A549 (cell line): ENCODE data around the gene ZNF79. TPM values are rescaled to one million over a fixed set of nuclear protein-coding genes. Genes with fewer than 3 reads are reported as not detected.

Source experiments
- ATAC-seq, 2 experiments: fragments of 200-7000 bp in 1 of 2; fragments of >200 bp in 1 of 2; cut with Nextera tagmentation in 1 of 2; cut with Tn5 transposase in 1 of 2; 3 replicates each; pipeline versions ENCODE4 v1.8.0 to v1.9.1; 2018 to 2020; ENCODE audit warnings: mild to moderate bottlenecking in 1 of 2, moderate library complexity in 1 of 2
- CTCF ChIA-PET: fragments of 300-600 bp; sonication (Branson Sonifier 250); formaldehyde crosslinking; extraction: SDS; loops from one replicate; lab custom pipeline; 2021; ENCODE audit warnings: antibody characterized with exemption, inconsistent platforms; lab: Yijun Ruan, JAX
- POLR2A ChIA-PET: fragments of 350-600 bp; formaldehyde crosslinking; extraction: SDS; loops from one replicate; lab custom pipeline; 2021; ENCODE audit warnings: antibody characterized with exemption, inconsistent platforms; lab: Yijun Ruan, JAX
- DNase-seq, 2 experiments: peaks; one replicate each; pipeline versions ENCODE4 v3.0.0 to v3.0.0-alpha.2; 2011 to 2016; ENCODE audit warnings: low read depth in 1 of 2, low spot score in 1 of 2
- FAIRE-seq: peaks from 2 replicates; lab custom pipeline; 2011; peaks lifted over from hg19 to GRCh38; lab: Jason Lieb, UNC
- H3K27ac ChIP-seq, 2 experiments: fragments of >200 bp; sonication (Bioruptor Twin); formaldehyde crosslinking; 3 replicates each; pipeline ENCODE4 v1.5.1; 2016 to 2017
- H3K4me1 ChIP-seq: fragments of >200 bp; sonication (Bioruptor Twin); formaldehyde crosslinking; 3 replicates; pipeline ENCODE4 v1.6.1; 2016
- H3K4me2 ChIP-seq: fragments of >200 bp; sonication (Bioruptor Twin); formaldehyde crosslinking; 3 replicates; pipeline ENCODE4 v1.6.1; 2016
- H3K4me3 ChIP-seq: fragments of >200 bp; sonication (Bioruptor Twin); formaldehyde crosslinking; 3 replicates; pipeline ENCODE4 v1.5.1; 2016
- H3K9me3 ChIP-seq: fragments of >200 bp; sonication (Bioruptor Twin); formaldehyde crosslinking; 3 replicates; pipeline ENCODE4 v1.6.1; 2016
- BHLHE40 ChIP-seq: IDR thresholded peaks from 2 replicates; pipeline ENCODE4 v1.6.1; 2012; ENCODE audit warnings: low read depth, low read length, inconsistent platforms
- CBX2 ChIP-seq: fragments of 200-600 bp; sonication (generic); IDR thresholded peaks from 2 replicates; pipeline ENCODE4 v1.6.1; 2016; ENCODE audit warnings: low read depth, mild to moderate bottlenecking, borderline replicate concordance
- EP300 ChIP-seq, 2 experiments: fragments of >200 bp; sonication (Bioruptor Twin); formaldehyde crosslinking; IDR thresholded peaks; 2 replicates in 1 of 2; 3 replicates in 1 of 2; pipeline ENCODE4 v1.6.1; 2016 to 2017
- FOSB ChIP-seq: fragments of 250-450 bp; sonication (Bioruptor Pico); IDR thresholded peaks from 2 replicates; pipeline ENCODE4 v1.5.0; 2020; ENCODE audit warnings: mild to moderate bottlenecking, moderate library complexity
- GATA3 ChIP-seq: IDR thresholded peaks from 2 replicates; pipeline ENCODE4 v1.6.1; 2012; ENCODE audit warnings: borderline replicate concordance
- HDAC2 ChIP-seq: fragments of 200-600 bp; sonication (generic); IDR thresholded peaks from 2 replicates; pipeline ENCODE4 v1.6.1; 2016
- JUN ChIP-seq, 2 experiments: fragments of >200 bp; sonication (Bioruptor Twin); formaldehyde crosslinking; IDR thresholded peaks; 2 replicates in 1 of 2; 3 replicates in 1 of 2; pipeline ENCODE4 v1.6.1; 2016 to 2017
- KDM1A ChIP-seq: fragments of 200-600 bp; sonication (generic); IDR thresholded peaks from 2 replicates; pipeline ENCODE4 v1.6.1; 2016; ENCODE audit warnings: low read depth, mild to moderate bottlenecking
- KDM5A ChIP-seq: fragments of 200-600 bp; sonication (generic); IDR thresholded peaks from 2 replicates; pipeline ENCODE4 v1.6.1; 2016; ENCODE audit warnings: antibody characterized with exemption, mild to moderate bottlenecking
- MAFK ChIP-seq: fragments of 450-650 bp; IDR thresholded peaks from 2 replicates; pipeline ENCODE4 v1.6.1; 2014; ENCODE audit not compliant: partially characterized antibody
- MAZ ChIP-seq: fragments of 150-350 bp; IDR thresholded peaks from 2 replicates; pipeline ENCODE4 v1.6.1; 2014; ENCODE audit warnings: antibody characterized with exemption, low read depth, low read length, borderline replicate concordance
- NR3C1 ChIP-seq: fragments of >200 bp; sonication (Bioruptor Twin); formaldehyde crosslinking; IDR thresholded peaks from 3 replicates; pipeline ENCODE4 v1.6.1; 2017
- RARB ChIP-seq: fragments of 250-450 bp; sonication (Bioruptor Pico); IDR thresholded peaks from 2 replicates; pipeline ENCODE4 v1.8.0; 2021; ENCODE audit warnings: mild to moderate bottlenecking, moderate library complexity
- RCOR1 ChIP-seq: fragments of 150-350 bp; IDR thresholded peaks from 2 replicates; pipeline ENCODE4 v1.6.1; 2014; ENCODE audit warnings: antibody characterized with exemption, low read length, low read depth
- SREBF2 ChIP-seq: fragments of 450-650 bp; IDR thresholded peaks from 2 replicates; pipeline ENCODE4 v1.6.1; 2014; ENCODE audit warnings: mild to moderate bottlenecking, moderate library complexity
- TFCP2L1 ChIP-seq: fragments of 250-450 bp; sonication (Bioruptor Pico); IDR thresholded peaks from 2 replicates; pipeline ENCODE4 v1.5.0; 2021; ENCODE audit warnings: mild to moderate bottlenecking
- TP53 ChIP-seq: fragments of 250-450 bp; sonication (Bioruptor Pico); IDR thresholded peaks from 2 replicates; pipeline ENCODE4 v1.5.0; 2021; ENCODE audit warnings: mild to moderate bottlenecking, moderate library complexity
- ZFP36 ChIP-seq: fragments of 450-650 bp; IDR thresholded peaks from 2 replicates; pipeline ENCODE4 v1.6.1; 2014; ENCODE audit warnings: borderline replicate concordance; ENCODE audit not compliant: partially characterized antibody
- ZNF302 ChIP-seq: fragments of 250-450 bp; sonication (Bioruptor Pico); IDR thresholded peaks from 2 replicates; pipeline ENCODE4 v1.9.0; 2021; ENCODE audit warnings: inconsistent platforms, mild to moderate bottlenecking, moderate library complexity
- ZSCAN20 ChIP-seq: fragments of 250-450 bp; sonication (Bioruptor Pico); IDR thresholded peaks from 2 replicates; pipeline ENCODE4 v1.8.0; 2022; ENCODE audit warnings: mild to moderate bottlenecking, moderate library complexity
- WGBS: methylation state at CpG from one replicate; pipeline ENCODE4 v1.1.6; 2017; ENCODE audit errors: missing lambda C conversion rate; 5-methylcytosine and 5-hydroxymethylcytosine counted together
- polyA plus RNA-seq, 4 experiments: library from polyadenylated mRNA; depleted of rRNA in 3 of 4; stranded (reverse); fragments of >200 nt; fragmentation: RNase III in 1 of 4; extraction: RNeasy Plus Mini Kit Qiagen cat#74134 plus additional on column Dnase treatment in 1 of 4; gene quantifications; 2 replicates in 3 of 4; 3 replicates in 1 of 4; pipeline ENCODE4 v1.2.3, GENCODE V29; 2011 to 2017
- TF ChIP-seq, protein P1 (sequence below): IDR thresholded peaks from 2 replicates; pipeline ENCODE4 v1.6.1; 2012
- TF ChIP-seq, protein P2 (sequence below): fragments of 450-650 bp; IDR thresholded peaks from 2 replicates; pipeline ENCODE4 v1.6.1; 2014; ENCODE audit warnings: antibody characterized with exemption
- TF ChIP-seq, protein P3 (sequence below): fragments of 150-350 bp; IDR thresholded peaks from 2 replicates; pipeline ENCODE4 v1.6.1; 2014; ENCODE audit warnings: low read depth, mild to moderate bottlenecking, low read length
- TF ChIP-seq, protein P4 (sequence below): fragments of >200 bp; sonication (Bioruptor Twin); formaldehyde crosslinking; IDR thresholded peaks from 3 replicates; pipeline ENCODE4 v1.5.1; 2016
- TF ChIP-seq, protein P5 (sequence below): IDR thresholded peaks from 2 replicates; pipeline ENCODE4 v1.6.1; 2012; ENCODE audit warnings: low read depth, borderline replicate concordance

ZNF79 gene
- polyA plus RNA-seq, 2 of the 4 experiments (the other 2 are of a cell fraction), result 4.9 to 5.7 TPM

DNA sequence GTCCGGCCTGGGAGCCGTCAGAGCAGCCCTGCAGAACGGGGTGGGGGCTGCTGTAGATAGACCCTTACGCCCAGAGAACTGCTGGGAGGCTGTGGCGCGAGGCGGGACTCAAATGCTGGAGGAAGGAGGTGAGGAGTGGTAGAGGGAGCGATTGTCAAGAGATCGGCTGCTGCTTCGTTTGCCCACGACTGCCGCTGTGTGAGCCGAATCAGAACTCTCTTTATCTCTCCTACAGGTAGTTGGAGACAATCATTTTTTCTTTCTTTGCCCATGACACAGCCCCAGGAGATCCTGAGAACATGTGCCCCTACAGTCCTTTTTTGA lies 456 bp downstream of the ZNF79 start:
- CTCF ChIA-PET, result interaction anchor here (0.8 to 1.1 kb wide), 3 partner anchors 24 to 483 kb away, joined by 3 read pairs; no protein-coding TSS in a partner anchor
- ATAC-seq (peak; percentile 52 to 72; a peak in 5 of 6 replicates), DNase-seq (no peak), FAIRE-seq (no peak)
- no peaks in the 10 kb centered on the region for H3K9me3 ChIP-seq
- peaks cover 10% of the 10 kb centered on the region; the same call in 2 of the 3 replicates for H3K4me1 ChIP-seq
- peak overlapping the region; percentile 86 for H3K4me3 ChIP-seq
- TF ChIP-seq RCOR1, result no peak
- TF ChIP-seq CBX2, result no peak
- TF ChIP-seq ZSCAN20 (CRISPR knock-in tag), result no peak
- peak; percentile 4; the same call in 1 of the 2 replicates for TF ChIP-seq KDM5A
- 0% methylated on average over 12 of the region's 13 CpGs for WGBS
- peak overlapping the region; percentile 96 for H3K4me2 ChIP-seq
- H3K27ac ChIP-seq, result peak overlapping the region; percentile 77 to 93
- POLR2A ChIA-PET, result interaction anchor here (0.7 to 1.6 kb wide), 12 partner anchors 9 to 180 kb away, joined by 3 to 23 read pairs (median 5); partner anchors contain the start of genes LRSAM1, RPL12 and SLC2A8

DNA sequence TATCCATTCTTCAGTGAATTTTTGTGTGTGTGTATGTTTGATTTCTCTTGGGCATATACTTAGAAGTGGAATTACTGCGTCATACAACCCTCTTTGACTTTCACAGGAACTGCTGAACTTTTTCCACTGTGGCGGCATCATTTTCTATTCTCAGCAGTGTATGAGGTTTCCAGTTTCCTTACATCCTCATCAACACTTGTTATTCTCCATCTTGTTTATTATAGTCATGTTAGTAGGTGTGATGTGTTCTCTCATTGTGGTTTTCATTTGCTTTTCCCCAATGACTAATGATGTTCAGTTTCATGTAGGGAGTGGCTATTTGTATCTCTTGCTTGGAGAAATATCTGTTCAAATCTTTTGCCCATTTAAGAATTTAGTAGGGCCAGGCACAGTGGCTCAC lies 2.6 kb downstream of the ZNF79 start:
- Histone ChIP-seq H3K9me3 (no peaks in the 10 kb centered on the region), H3K4me3 (no peak overlapping the region), H3K4me1 (peaks cover 10% of the 10 kb centered on the region; the same call in 2 of the 3 replicates), H3K4me2 (no peak overlapping the region), H3K27ac (no peak overlapping the region)
- ChIA-PET CTCF (no interaction called here), POLR2A (no interaction called here)
- WGBS, result 97% methylated on average over 2 of the region's 2 CpGs
- FAIRE-seq (no peak), ATAC-seq (no peak), DNase-seq (no peak)
- TF ChIP-seq ZFP36 (no peak), ZNF302 (no peak), KDM1A (no peak), MAZ (no peak), EP300 (IDR thresholded peaks at IDR 0.05) (no peak), KDM5A (no peak), BHLHE40 (no peak)
- TF ChIP-seq, protein P1, sequence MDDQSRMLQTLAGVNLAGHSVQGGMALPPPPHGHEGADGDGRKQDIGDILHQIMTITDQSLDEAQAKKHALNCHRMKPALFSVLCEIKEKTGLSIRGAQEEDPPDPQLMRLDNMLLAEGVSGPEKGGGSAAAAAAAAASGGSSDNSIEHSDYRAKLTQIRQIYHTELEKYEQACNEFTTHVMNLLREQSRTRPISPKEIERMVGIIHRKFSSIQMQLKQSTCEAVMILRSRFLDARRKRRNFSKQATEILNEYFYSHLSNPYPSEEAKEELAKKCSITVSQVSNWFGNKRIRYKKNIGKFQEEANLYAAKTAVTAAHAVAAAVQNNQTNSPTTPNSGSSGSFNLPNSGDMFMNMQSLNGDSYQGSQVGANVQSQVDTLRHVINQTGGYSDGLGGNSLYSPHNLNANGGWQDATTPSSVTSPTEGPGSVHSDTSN, result no peak
- TF ChIP-seq, protein P2, sequence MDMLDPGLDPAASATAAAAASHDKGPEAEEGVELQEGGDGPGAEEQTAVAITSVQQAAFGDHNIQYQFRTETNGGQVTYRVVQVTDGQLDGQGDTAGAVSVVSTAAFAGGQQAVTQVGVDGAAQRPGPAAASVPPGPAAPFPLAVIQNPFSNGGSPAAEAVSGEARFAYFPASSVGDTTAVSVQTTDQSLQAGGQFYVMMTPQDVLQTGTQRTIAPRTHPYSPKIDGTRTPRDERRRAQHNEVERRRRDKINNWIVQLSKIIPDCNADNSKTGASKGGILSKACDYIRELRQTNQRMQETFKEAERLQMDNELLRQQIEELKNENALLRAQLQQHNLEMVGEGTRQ, result no peak

DNA sequence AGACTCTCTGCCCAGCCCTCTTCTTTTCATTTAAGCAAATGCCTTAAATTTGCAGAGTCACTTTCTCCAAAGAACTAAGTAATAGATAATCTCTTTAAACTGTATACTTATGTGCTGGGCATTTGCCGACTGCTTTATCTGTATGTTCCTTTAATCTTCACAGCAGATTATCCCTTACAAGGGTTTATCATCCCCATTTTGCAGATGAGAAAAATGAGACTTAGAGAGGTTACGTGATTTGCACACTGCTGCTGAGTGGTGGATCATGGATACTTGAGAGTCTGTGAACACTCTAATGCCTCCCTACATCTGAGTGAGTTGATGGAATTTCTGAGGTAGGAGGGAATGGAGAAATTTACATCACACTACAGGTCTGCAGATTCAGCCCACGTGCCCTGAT lies 4.2 kb downstream of the ZNF79 start:
- ATAC-seq (no peak), FAIRE-seq (no peak), DNase-seq (no peak)
- H3K4me1 ChIP-seq, result peaks cover 10% of the 10 kb centered on the region; the same call in 2 of the 3 replicates
- ChIA-PET CTCF (interaction anchor here (1.5 kb wide), 1 partner anchor 68 kb away, joined by 3 read pairs; no protein-coding TSS in a partner anchor), POLR2A (no interaction called here)
- 89% methylated on average over 3 of the region's 3 CpGs for WGBS
- no peak overlapping the region for H3K27ac ChIP-seq
- TF ChIP-seq RARB (CRISPR knock-in tag) (no peak), TP53 (CRISPR knock-in tag) (no peak), ZNF302 (no peak), GATA3 (no peak), FOSB (CRISPR knock-in tag) (no peak), RCOR1 (no peak), JUN (IDR thresholded peaks at IDR 0.05) (no peak), HDAC2 (no peak), SREBF2 (no peak), MAFK (no peak), NR3C1 (no peak), TFCP2L1 (CRISPR knock-in tag) (no peak)
- TF ChIP-seq, protein P3, sequence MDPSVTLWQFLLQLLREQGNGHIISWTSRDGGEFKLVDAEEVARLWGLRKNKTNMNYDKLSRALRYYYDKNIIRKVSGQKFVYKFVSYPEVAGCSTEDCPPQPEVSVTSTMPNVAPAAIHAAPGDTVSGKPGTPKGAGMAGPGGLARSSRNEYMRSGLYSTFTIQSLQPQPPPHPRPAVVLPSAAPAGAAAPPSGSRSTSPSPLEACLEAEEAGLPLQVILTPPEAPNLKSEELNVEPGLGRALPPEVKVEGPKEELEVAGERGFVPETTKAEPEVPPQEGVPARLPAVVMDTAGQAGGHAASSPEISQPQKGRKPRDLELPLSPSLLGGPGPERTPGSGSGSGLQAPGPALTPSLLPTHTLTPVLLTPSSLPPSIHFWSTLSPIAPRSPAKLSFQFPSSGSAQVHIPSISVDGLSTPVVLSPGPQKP, result no peak
- TF ChIP-seq, protein P4, sequence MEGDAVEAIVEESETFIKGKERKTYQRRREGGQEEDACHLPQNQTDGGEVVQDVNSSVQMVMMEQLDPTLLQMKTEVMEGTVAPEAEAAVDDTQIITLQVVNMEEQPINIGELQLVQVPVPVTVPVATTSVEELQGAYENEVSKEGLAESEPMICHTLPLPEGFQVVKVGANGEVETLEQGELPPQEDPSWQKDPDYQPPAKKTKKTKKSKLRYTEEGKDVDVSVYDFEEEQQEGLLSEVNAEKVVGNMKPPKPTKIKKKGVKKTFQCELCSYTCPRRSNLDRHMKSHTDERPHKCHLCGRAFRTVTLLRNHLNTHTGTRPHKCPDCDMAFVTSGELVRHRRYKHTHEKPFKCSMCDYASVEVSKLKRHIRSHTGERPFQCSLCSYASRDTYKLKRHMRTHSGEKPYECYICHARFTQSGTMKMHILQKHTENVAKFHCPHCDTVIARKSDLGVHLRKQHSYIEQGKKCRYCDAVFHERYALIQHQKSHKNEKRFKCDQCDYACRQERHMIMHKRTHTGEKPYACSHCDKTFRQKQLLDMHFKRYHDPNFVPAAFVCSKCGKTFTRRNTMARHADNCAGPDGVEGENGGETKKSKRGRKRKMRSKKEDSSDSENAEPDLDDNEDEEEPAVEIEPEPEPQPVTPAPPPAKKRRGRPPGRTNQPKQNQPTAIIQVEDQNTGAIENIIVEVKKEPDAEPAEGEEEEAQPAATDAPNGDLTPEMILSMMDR, result no peak
- TF ChIP-seq, protein P5, sequence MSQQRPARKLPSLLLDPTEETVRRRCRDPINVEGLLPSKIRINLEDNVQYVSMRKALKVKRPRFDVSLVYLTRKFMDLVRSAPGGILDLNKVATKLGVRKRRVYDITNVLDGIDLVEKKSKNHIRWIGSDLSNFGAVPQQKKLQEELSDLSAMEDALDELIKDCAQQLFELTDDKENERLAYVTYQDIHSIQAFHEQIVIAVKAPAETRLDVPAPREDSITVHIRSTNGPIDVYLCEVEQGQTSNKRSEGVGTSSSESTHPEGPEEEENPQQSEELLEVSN, result no peak
- no peaks in the 10 kb centered on the region for H3K9me3 ChIP-seq
- H3K4me3 ChIP-seq, result no peak overlapping the region
- no peak overlapping the region for H3K4me2 ChIP-seq
